H1 (cell line): ENCODE measurements around the gene FAM174B. TPM values are rescaled to one million over a fixed set of nuclear protein-coding genes. Genes with fewer than 3 reads are reported as not detected.

Source experiments
- CHD7 ChIP-seq: fragments of 300-600 bp; sonication (generic); IDR thresholded peaks from 2 replicates; pipeline ENCODE4 v1.7.1; 2012; ENCODE audit warnings: low read length, moderate library complexity, mild to moderate bottlenecking, inconsistent platforms; ENCODE audit not compliant: insufficient replicate concordance
- polyA plus RNA-seq, 7 experiments: library from polyadenylated mRNA; depleted of rRNA in 3 of 7; stranded (reverse) in 5 of 7; unstranded in 2 of 7; fragments of >200 nt in 5 of 7; fragments of 200-250 nt in 2 of 7; gene quantifications; 1 replicate in 5 of 7; 2 replicates in 1 of 7; 4 replicates in 1 of 7; pipeline versions ENCODE4 v1.2.1 to v1.2.3, GENCODE V29; 2011 to 2013; ENCODE audit warnings: missing spikeins in 2 of 7, mixed read lengths in 2 of 7
- total RNA-seq: library from RNA; stranded (reverse); fragmentation: NEBNext Ultra II Directional; extraction: Animal tissue kit (Norgen Biotek cat#: 25700); gene quantifications from 2 replicates; pipeline ENCODE4 v1.2.1, GENCODE V29; 2021

The FAM174B gene
- total and polyA plus RNA-seq, 2 of the 8 experiments (the other 6 are each of a cell fraction or from before 2014, with no cell fraction given), result 9.3 to 35.2 TPM

DNA sequence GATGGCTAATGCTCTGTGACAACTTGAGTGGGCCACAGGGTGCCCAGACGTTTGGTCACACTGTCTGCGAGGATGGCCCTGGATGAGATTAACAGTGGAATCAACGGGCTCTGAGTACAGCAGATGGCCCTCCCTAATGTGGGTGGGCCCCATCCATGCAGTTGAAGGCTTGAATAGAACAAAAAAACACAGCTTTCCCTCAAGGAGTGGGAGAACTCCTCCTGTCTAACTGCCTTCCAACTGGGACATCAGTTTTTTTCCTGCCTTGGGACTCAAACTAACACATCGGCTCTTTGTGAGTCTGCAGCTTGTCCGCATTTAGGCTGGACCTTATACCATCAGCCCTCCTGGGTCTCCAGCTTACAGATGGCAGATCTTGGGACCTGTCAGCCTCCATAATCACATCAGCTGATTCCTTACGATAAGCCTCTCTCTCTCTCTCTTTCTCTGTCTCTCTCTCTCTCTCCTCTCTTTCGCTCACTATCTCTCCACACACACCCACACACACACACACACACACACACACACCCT is 20.8 kb downstream of the FAM174B start (continued):
- TF ChIP-seq CHD7, result no peak
